ENCODE measurements around the gene FAM200C. TPM values are rescaled to one million over a fixed set of nuclear protein-coding genes. Genes with fewer than 3 reads are reported as not detected.

The FAM200C gene
- total and polyA plus RNA-seq, 2 of the 8 experiments (the other 6 are each of a cell fraction or from before 2014, with no cell fraction given), result 2.6 to 7.3 TPM

GRCh38 chr5:160379511-160379910, 20.3 kb downstream of the FAM200C start:
- Histone ChIP-seq H3K27me3 (replicated peaks in 1 of 4; ENCODE audit: control insufficient read depth in 3 of 4, extremely low read depth in 1 of 4, insufficient read depth in 3 of 4, low read length in 3 of 4) (no peaks in the 10 kb centered on the region), H3K14ac (ENCODE audit: insufficient read length) (no peak overlapping the region), H3K79me1 (ENCODE audit: low read depth, low read length) (no peaks in the 10 kb centered on the region), H3K9ac (replicated peaks in 1 of 4; ENCODE audit: extremely low read depth in 1 of 4, low read depth in 3 of 4, low read length in 3 of 4) (0 out of 7 replicates have a peak overlapping the region, but pooled peaks of 1 of the 4 experiments have one; percentile 15), H3K56ac (replicated peaks; ENCODE audit: insufficient read length, low read depth, low read length) (no peak overlapping the region), H2BK15ac (ENCODE audit: low read length) (no peak overlapping the region), H3K23me2 (ENCODE audit: low read depth, low read length) (no peaks in the 10 kb centered on the region), H4K5ac (ENCODE audit: insufficient read length, low read depth, low read length) (no peak overlapping the region), H3K4me1 (replicated peaks in 1 of 4; ENCODE audit: control insufficient read depth in 3 of 4, insufficient read depth in 4 of 4, low read length in 3 of 4) (no peaks in the 10 kb centered on the region), H2BK12ac (ENCODE audit: low read depth, low read length) (no peak overlapping the region), H3K27ac (ENCODE audit: low read depth, low read length) (no peak overlapping the region), H2AFZ (ENCODE audit: low read length) (no peak overlapping the region), H4K91ac (replicated peaks; ENCODE audit: insufficient read length, low read length) (no peak overlapping the region), H4K8ac (ENCODE audit: extremely low read depth, insufficient read depth, low read length) (no peak overlapping the region), H3K18ac (ENCODE audit: extremely low read depth, low read length) (no peak overlapping the region), H2BK120ac (replicated peaks; ENCODE audit: low read depth, low read length) (no peak overlapping the region), H3K4me2 (ENCODE audit: insufficient read depth in 1 of 2, low read depth in 2 of 2, low read length in 2 of 2) (no peak overlapping the region), H3K4me3 (ENCODE audit: extremely low read depth in 1 of 4, insufficient read depth in 2 of 4, low read depth in 3 of 4, low read length in 4 of 4) (no peak overlapping the region), H3K4ac (replicated peaks; ENCODE audit: insufficient read length, low read depth, low read length) (no peak overlapping the region), H2BK5ac (ENCODE audit: low read depth, low read length) (no peak overlapping the region), H2AK5ac (ENCODE audit: low read depth, low read length) (no peak overlapping the region), H3K9me3 (ENCODE audit: insufficient read depth in 2 of 2, low read depth in 1 of 2, low read length in 1 of 2) (no peaks in the 10 kb centered on the region), H4K20me1 (replicated peaks in 1 of 2; ENCODE audit: control insufficient read depth in 1 of 2, insufficient read depth in 2 of 2, low read length in 2 of 2) (no peaks in the 10 kb centered on the region), H3K79me2 (ENCODE audit: control insufficient read depth in 1 of 2, insufficient read depth in 2 of 2, low read length in 2 of 2) (no peaks in the 10 kb centered on the region), H3K23ac (ENCODE audit: insufficient read length) (no peak overlapping the region), H2BK20ac (ENCODE audit: low read length) (no peak overlapping the region), H3K36me3 (ENCODE audit: control insufficient read depth in 2 of 4, insufficient read depth in 4 of 4, low read length in 3 of 4) (no peaks in the 10 kb centered on the region)
- FAIRE-seq (no peak), DNase-seq (ENCODE audit: low read depth in 1 of 2, low spot score in 2 of 2) (no peak)
- ChIA-PET CTCF (ENCODE audit: partially characterized antibody) (interaction anchor here (0.6 to 1.7 kb wide), 9 partner anchors 9 to 177 kb away, joined by 3 to 11 read pairs (median 3); no protein-coding TSS in a partner anchor), POLR2A (ENCODE audit: partially characterized antibody) (interaction anchor here (0.6 to 2.0 kb wide), 4 partner anchors 9 to 370 kb away, joined by 3 to 8 read pairs (median 3); partner anchors contain the start of gene C1QTNF2)
- no peak for TF ChIP-seq TEAD4 (IDR thresholded peaks at IDR 0.05; ENCODE audit: low read depth, low read length)
- TF ChIP-seq SRF (IDR thresholded peaks at IDR 0.05; ENCODE audit: low read depth, low read length), result no peak
- no peak for TF ChIP-seq NRF1 (IDR thresholded peaks at IDR 0.05; ENCODE audit: low read depth, low read length)
- TF ChIP-seq TCF12 (IDR thresholded peaks at IDR 0.05; ENCODE audit: low read depth, low read length), result no peak
- no peak for TF ChIP-seq MAFK (IDR thresholded peaks at IDR 0.05; ENCODE audit: low read depth, low read length)
- WGBS, 2 experiments (ENCODE audit: extremely low coverage in 1 of 2, insufficient coverage in 1 of 2, insufficient read length in 1 of 2, insufficient replicate concordance in 2 of 2, low coverage in 1 of 2, low lambda C conversion rate in 2 of 2, missing lambda C conversion rate in 1 of 2), result 81% methylated on average over 4 of the region's 4 CpGs; no CpG with 5 or more reads in 1 of the 2 experiments

Data from H1 (cell line).